AG10803 (cell line): ENCODE results near the gene ZFYVE1.
A peak's percentile ranks its signal among the peaks of the same experiment; 100 is the strongest.
"Not testable (repeated sequence)": the region's sequence is repeated elsewhere in the genome, so short reads cannot be mapped to it uniquely, and the experiment has no call there.

Experiments
- DNase-seq: peaks from one replicate; pipeline ENCODE4 v3.0.0; 2010; ENCODE audit warnings: low read depth
- H3K4me3 ChIP-seq: 2 replicates; pipeline ENCODE4 v1.5.1; 2011; ENCODE audit warnings: mild to moderate bottlenecking, low read length, control low read depth
- TF ChIP-seq, protein P1 (sequence below): conservative IDR thresholded peaks from 2 replicates; pipeline ENCODE4 v1.5.1; 2011; ENCODE audit warnings: mild to moderate bottlenecking, low read length, control low read depth, inconsistent platforms

The ZFYVE1 gene

GRCh38 chr14:73022051-73022450 lies 4.9 kb downstream of the ZFYVE1 start:
- TF ChIP-seq, protein P1, sequence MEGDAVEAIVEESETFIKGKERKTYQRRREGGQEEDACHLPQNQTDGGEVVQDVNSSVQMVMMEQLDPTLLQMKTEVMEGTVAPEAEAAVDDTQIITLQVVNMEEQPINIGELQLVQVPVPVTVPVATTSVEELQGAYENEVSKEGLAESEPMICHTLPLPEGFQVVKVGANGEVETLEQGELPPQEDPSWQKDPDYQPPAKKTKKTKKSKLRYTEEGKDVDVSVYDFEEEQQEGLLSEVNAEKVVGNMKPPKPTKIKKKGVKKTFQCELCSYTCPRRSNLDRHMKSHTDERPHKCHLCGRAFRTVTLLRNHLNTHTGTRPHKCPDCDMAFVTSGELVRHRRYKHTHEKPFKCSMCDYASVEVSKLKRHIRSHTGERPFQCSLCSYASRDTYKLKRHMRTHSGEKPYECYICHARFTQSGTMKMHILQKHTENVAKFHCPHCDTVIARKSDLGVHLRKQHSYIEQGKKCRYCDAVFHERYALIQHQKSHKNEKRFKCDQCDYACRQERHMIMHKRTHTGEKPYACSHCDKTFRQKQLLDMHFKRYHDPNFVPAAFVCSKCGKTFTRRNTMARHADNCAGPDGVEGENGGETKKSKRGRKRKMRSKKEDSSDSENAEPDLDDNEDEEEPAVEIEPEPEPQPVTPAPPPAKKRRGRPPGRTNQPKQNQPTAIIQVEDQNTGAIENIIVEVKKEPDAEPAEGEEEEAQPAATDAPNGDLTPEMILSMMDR = no peak
- no peak overlapping the region for H3K4me3 ChIP-seq
- no peak for DNase-seq

- H3K4me3 ChIP-seq, DNase-seq: not testable (repeated sequence)
These were observed 10.9 kb downstream of the ZFYVE1 start for GRCh38 chr14:73016011-73016410.

- DNase-seq = not testable (repeated sequence)
These were observed 11.4 kb downstream of the ZFYVE1 start for GRCh38 chr14:73015552-73015951.

DNA sequence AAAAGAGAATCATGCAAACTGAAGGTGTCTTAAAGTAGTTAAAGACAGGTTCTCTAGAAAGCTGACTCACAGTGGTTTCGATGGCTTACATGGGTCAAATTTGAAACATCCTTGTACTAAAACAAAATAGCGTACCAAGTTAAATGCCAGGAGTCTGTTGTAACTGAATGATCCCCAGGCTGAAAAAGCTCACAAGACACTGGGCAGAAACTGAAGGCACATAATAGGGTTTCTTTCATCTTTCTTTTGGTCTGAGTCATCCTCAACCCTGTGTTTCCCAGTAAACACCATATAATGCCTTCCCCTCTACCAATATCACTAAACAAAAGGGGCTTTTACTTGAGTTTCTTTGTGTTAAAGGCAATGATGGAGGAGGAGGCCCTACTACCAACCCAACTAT lies 12.8 kb downstream of the ZFYVE1 start:
- H3K4me3 ChIP-seq = no peak overlapping the region
- TF ChIP-seq, protein P1 = no peak
- DNase-seq = peak; percentile 32

More at GRCh38 chr14:73015552-73015951, 11.4 kb downstream of the ZFYVE1 start:
- not testable (repeated sequence) for H3K4me3 ChIP-seq

- not testable (repeated sequence) for DNase-seq, H3K4me3 ChIP-seq
These were observed 15.7 kb downstream of the ZFYVE1 start for GRCh38 chr14:73011189-73011588.

- TF ChIP-seq, protein P1 = no peak
- DNase-seq = peak; percentile 41
- no peak overlapping the region for H3K4me3 ChIP-seq
These were observed 18.4 kb downstream of the ZFYVE1 start for GRCh38 chr14:73008501-73008900.

DNA sequence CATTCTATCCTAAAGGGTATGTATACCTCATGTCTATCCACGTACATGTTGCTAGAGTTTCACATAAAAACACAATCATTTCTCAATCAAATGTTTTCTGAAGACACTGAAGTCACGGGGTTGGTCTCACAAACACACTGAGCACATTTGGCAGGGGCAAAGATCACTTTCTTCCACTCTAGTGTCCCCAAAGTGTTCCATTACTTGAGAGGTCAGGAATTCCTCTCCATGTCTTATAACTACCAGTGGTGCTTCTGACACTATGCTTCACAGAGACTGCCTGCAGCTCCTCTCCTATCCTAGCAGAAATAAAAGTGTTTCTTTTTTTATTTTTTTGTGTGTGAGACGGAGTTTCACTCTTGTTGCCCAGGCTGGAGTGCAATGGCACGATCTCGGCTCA lies 19.1 kb downstream of the ZFYVE1 start:
- no peak for DNase-seq
- TF ChIP-seq, protein P1 = no peak
- H3K4me3 ChIP-seq = no peak overlapping the region

DNA sequence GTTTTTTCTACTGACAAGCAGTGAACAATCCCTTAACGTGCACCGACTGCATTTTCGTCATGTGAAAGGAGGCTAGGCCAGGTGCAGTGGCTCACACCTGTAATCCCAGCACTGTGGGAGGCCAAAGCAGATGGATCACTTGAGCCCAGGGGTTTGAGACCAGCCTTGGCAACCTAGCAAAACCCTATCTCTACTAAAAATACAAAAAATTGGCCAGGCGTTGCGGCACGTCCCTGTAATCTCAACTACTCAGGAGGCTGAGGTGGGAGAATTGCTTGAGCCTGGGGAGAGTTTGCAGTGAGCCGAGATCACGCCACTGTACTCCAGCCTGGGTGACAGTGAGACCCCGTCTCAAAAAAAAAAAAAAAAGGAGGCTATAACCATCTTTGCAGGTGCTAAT lies 22.3 kb downstream of the ZFYVE1 start:
- H3K4me3 ChIP-seq, DNase-seq: not testable (repeated sequence)

GRCh38 chr14:73003681-73004080 lies 23.2 kb downstream of the ZFYVE1 start:
- no peak for DNase-seq
- H3K4me3 ChIP-seq = no peak overlapping the region
- TF ChIP-seq, protein P1 = no peak
